ENCODE results near the gene DNAJC11.
A peak's percentile ranks its signal among the peaks of the same experiment; 100 is the strongest.
"Not testable (repeated sequence)": the region's sequence is repeated elsewhere in the genome, so short reads cannot be mapped to it uniquely, and the experiment has no call there.

DNAJC11 gene

GRCh38 chr1:6623269-6623965 is 78.2 kb downstream of the DNAJC11 start:
- DNase-seq, result no peak

GRCh38 chr1:6622396-6623152 is 79.0 kb downstream of the DNAJC11 start:
- no peak for DNase-seq

GRCh38 chr1:6621429-6622391 is 79.9 kb downstream of the DNAJC11 start:
- DNase-seq, result no peak

GRCh38 chr1:6619045-6619444 is 82.6 kb downstream of the DNAJC11 start:
- DNase-seq, result no peak

GRCh38 chr1:6614929-6615785 is 86.5 kb downstream of the DNAJC11 start:
- DNase-seq, result peak; percentile 10

GRCh38 chr1:6614019-6614928 is 87.3 kb downstream of the DNAJC11 start:
- peak; percentile 61 for DNase-seq

GRCh38 chr1:6613361-6614018 is 88.1 kb downstream of the DNAJC11 start, which contains the start of gene PHF13:
Gene PHF13, plus strand, starts transcription at chr1:6613731. Its CDS starts 336 bp downstream, at chr1:6614067.
- peak; percentile 99 for DNase-seq

- DNase-seq, result peak; percentile 9
These were observed 88.8 kb downstream of the DNAJC11 start for GRCh38 chr1:6612641-6613360.

GRCh38 chr1:6603915-6604558 is 97.6 kb downstream of the DNAJC11 start:
- DNase-seq, result no peak

GRCh38 chr1:6603238-6603914 is 98.2 kb downstream of the DNAJC11 start:
- DNase-seq, result peak; percentile 70

GRCh38 chr1:6602669-6603237 is 98.9 kb downstream of the DNAJC11 start, which contains the start of gene KLHL21:
Gene KLHL21, minus strand, starts transcription at chr1:6602869. Its CDS starts 52 bp downstream, at chr1:6602817.
- DNase-seq, result peak; percentile 86

- no peak for DNase-seq
These were observed 99.5 kb downstream of the DNAJC11 start for GRCh38 chr1:6601923-6602668.

- DNase-seq, result peak; percentile 79
These were observed 100.3 kb downstream of the DNAJC11 start for GRCh38 chr1:6601049-6601922.

GRCh38 chr1:6600410-6601048 is 101.1 kb downstream of the DNAJC11 start:
- no peak for DNase-seq

- not testable (repeated sequence) for DNase-seq
These were observed 101.6 kb downstream of the DNAJC11 start for GRCh38 chr1:6599991-6600390.

Measured in CD4-positive, alpha-beta T cell treated with Interleukin-21 for 1 hour (primary cell).